HG02571 (cell line): ENCODE data around the gene LIMS1.
A peak's percentile ranks its signal among the peaks of the same experiment; 100 is the strongest.
"Not testable (repeated sequence)": the region's sequence is repeated elsewhere in the genome, so short reads cannot be mapped to it uniquely, and the experiment has no call there.

Experiments
- ATAC-seq: cut with Tn5 transposase; IDR thresholded peaks from one replicate; pipeline ENCODE4 v1.9.1; 2021; ENCODE audit warnings: mild to moderate bottlenecking, moderate library complexity; ENCODE audit not compliant: unreplicated experiment

The LIMS1 gene

GRCh38 chr2:108655270-108655669 lies 121.0 kb downstream of the LIMS1 start:
- ATAC-seq, result not testable (repeated sequence)

- not testable (repeated sequence) for ATAC-seq
Observed at GRCh38 chr2:108656282-108656681, 122.0 kb downstream of the LIMS1 start.

GRCh38 chr2:108657517-108657916 lies 123.2 kb downstream of the LIMS1 start:
- ATAC-seq, result not testable (repeated sequence)

GRCh38 chr2:108658553-108658952 lies 124.3 kb downstream of the LIMS1 start:
- ATAC-seq, result not testable (repeated sequence)

- not testable (repeated sequence) for ATAC-seq
Observed at GRCh38 chr2:108661493-108661892, 127.2 kb downstream of the LIMS1 start.

DNA sequence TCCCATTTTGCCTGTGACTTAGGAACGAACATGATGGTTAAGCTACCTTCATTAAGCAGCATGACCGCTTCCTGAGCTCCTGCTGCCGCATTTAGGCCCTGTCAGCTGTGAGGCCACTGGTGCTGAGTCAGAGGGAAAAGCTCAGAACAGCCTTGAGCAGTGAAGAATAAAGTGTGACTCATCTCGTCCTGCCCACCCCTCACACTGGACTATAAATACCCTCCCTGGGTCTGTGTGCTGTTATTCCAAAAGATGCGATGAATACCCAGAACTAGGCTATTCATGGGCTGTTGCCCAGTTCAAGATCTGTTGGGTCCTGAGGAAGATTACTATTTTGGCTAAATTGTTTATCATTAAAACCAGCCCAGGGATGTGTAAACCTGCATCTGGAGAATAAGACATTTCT lies 127.9 kb downstream of the LIMS1 start:
- ATAC-seq, result peak; percentile 87

- not testable (repeated sequence) for ATAC-seq
Observed at GRCh38 chr2:108663346-108663745, 129.1 kb downstream of the LIMS1 start.

GRCh38 chr2:108664089-108664488 lies 129.8 kb downstream of the LIMS1 start:
- not testable (repeated sequence) for ATAC-seq

GRCh38 chr2:108664979-108665378 lies 130.7 kb downstream of the LIMS1 start:
- ATAC-seq, result not testable (repeated sequence)

- ATAC-seq, result not testable (repeated sequence)
Observed at GRCh38 chr2:108665975-108666374, 131.7 kb downstream of the LIMS1 start.

- ATAC-seq, result not testable (repeated sequence)
Observed at GRCh38 chr2:108667140-108667539, 132.9 kb downstream of the LIMS1 start.

DNA sequence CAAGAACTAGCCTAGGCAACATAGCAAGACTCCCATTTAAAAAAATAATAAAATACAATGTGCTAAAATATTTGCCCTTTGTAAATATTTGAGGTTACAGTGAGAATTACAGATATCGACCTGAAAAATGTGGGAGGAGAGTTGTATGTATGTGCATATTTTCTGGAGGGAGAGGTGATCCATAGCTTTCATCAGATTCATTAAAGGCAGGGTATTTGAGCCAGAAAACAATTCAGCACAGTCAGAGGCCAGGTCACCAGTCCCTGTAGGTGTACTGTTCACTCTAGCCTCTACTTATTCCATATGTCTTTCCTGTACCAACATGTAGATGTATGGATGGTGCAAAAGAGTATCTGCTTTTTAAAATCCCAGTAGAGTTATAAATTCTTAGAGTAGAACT lies 136.0 kb downstream of the LIMS1 start:
- not testable (repeated sequence) for ATAC-seq

DNA sequence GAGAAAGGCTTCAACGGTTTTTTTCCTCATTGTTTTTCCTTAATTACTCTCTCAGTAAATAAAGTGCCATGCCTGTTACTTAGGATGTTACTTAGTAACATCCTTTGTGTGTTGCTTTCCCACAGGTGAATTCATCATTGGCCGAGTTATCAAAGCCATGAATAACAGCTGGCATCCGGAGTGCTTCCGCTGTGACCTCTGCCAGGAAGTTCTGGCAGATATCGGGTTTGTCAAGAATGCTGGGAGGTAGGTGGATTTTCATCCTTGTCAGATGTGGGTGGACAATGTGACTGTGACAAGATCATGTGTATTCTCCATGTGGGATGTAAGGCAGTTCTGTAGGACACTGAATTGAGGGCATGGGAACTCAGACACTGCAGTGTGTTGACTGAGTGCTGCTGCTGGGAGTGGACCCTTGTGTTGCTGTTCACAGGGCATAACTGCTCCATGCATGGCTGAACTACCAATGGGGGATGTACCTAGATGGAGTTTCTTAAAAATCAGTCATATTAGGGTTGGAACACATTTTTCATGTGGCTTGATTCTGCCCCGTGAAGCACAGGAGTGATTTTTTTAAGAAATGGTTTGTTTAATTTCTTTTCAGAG lies 138.0 kb downstream of the LIMS1 start:
- not testable (repeated sequence) for ATAC-seq

DNA sequence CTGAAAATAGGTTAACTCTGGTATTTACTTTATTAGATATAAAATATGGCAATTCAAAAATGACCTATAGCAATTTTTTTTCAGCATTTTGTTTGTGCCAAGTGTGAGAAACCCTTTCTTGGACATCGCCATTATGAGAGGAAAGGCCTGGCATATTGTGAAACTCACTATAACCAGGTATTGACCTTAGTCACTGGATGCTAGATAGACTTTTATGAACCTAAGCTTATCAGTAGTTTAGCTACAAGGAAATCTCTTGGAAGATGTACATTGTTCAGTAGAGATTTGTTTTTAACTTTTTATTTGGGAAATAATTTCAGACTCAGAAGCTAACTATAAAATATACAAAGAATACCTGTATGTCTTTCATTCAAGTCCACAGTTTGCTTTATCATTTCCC lies 142.3 kb downstream of the LIMS1 start:
- ATAC-seq, result not testable (repeated sequence)

DNA sequence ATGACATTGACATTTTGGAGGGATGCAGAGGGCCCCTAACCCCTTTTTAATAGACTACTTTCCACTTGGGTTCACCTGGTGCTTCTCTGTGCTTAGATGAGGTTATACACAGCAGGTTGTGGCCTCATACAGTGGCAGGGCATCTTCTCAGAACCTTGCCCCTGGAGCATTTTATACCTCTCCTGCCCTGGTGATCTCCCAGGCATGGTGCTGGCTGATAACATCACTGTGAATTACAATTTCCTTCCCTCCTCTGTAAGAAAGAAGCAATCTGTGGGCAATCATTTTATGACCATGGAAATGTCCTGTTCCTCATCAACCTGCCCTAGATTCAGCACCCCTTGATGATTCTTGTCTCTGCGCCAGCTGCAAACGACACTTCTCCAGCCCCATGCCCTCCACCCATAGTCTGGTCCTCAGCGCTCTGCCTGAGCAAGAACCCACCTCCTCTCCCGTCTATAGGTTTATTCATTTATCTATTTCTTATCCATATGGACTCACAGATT lies 143.0 kb downstream of the LIMS1 start:
- not testable (repeated sequence) for ATAC-seq

- not testable (repeated sequence) for ATAC-seq
Observed at GRCh38 chr2:108678198-108678651, 144.0 kb downstream of the LIMS1 start.

- not testable (repeated sequence) for ATAC-seq
Observed at GRCh38 chr2:108680805-108681204, 146.5 kb downstream of the LIMS1 start.

- not testable (repeated sequence) for ATAC-seq
Observed at GRCh38 chr2:108688818-108689756, 154.8 kb downstream of the LIMS1 start.

GRCh38 chr2:108690001-108690400 lies 155.7 kb downstream of the LIMS1 start:
- ATAC-seq, result not testable (repeated sequence)

- no peak for ATAC-seq
Observed at GRCh38 chr2:108691447-108691846, 157.2 kb downstream of the LIMS1 start.

- no peak for ATAC-seq
Observed at GRCh38 chr2:108701208-108701607, 166.9 kb downstream of the LIMS1 start.
